IMR-90 (cell line): ENCODE results near the gene TP73. TPM values are rescaled to one million over a fixed set of nuclear protein-coding genes. Genes with fewer than 3 reads are reported as not detected.
A peak's percentile ranks its signal among the peaks of the same experiment; 100 is the strongest.

ENCODE experiments used
- ATAC-seq: fragments of 200-7000 bp; cut with Tn5 transposase; 2 replicates; pipeline ENCODE4 v1.9.1; 2020; ENCODE audit warnings: low read depth, mild to moderate bottlenecking, moderate library complexity
- Bru-seq: library from RNA; stranded (reverse); fragments of 400-500 nt; gene quantifications from one replicate; lab custom pipeline; 2021; lab: Mats Ljungman, UMichigan
- BruChase-seq, 2 experiments: library from RNA; stranded (reverse); fragments of 400-500 nt; gene quantifications; one replicate each; lab custom pipeline; 2021; lab: Mats Ljungman, UMichigan
- BruUV-seq: library from RNA; stranded (reverse); fragments of 400-500 nt; replicated peaks from 2 replicates; lab custom pipeline; 2021; lab: Mats Ljungman, UMichigan
- CTCF ChIA-PET: fragments of 300-600 bp; formaldehyde crosslinking; extraction: SDS; loops from one replicate; lab custom pipeline; 2021; ENCODE audit warnings: antibody characterized with exemption; lab: Yijun Ruan, JAX
- POLR2A ChIA-PET: fragments of 300-600 bp; sonication (Branson Sonifier 250); formaldehyde crosslinking; loops from one replicate; lab custom pipeline; 2022; ENCODE audit warnings: antibody characterized with exemption; ENCODE audit not compliant: unreplicated experiment; lab: Charles Lee
- DNase-seq: peaks from one replicate; pipeline ENCODE4 v3.0.0; 2013
- H2AFZ ChIP-seq: replicated peaks from 2 replicates; pipeline ENCODE3; 2013; ENCODE audit warnings: low read length, mild to moderate bottlenecking; ENCODE audit not compliant: poor library complexity
- H2AK5ac ChIP-seq: 2 replicates; pipeline ENCODE4 v1.6.1; 2013; ENCODE audit warnings: low read depth, low read length, inconsistent platforms
- H2AK9ac ChIP-seq: replicated peaks from 2 replicates; pipeline ENCODE3; 2013; ENCODE audit warnings: mild to moderate bottlenecking, low read depth, low read length, moderate library complexity; ENCODE audit not compliant: poor library complexity
- H2BK120ac ChIP-seq: 2 replicates; pipeline ENCODE4 v1.6.1; 2013; ENCODE audit warnings: low read depth, low read length, inconsistent platforms
- H2BK15ac ChIP-seq: 3 replicates; pipeline ENCODE4 v1.6.1; 2013; ENCODE audit warnings: low read depth, low read length, inconsistent platforms
- H2BK20ac ChIP-seq: 2 replicates; pipeline ENCODE4 v1.6.1; 2013; ENCODE audit warnings: low read depth, mild to moderate bottlenecking, inconsistent platforms, low read length, moderate library complexity
- H2BK5ac ChIP-seq: 2 replicates; pipeline ENCODE4 v1.6.1; 2013; ENCODE audit warnings: mild to moderate bottlenecking, low read depth, low read length, inconsistent platforms; ENCODE audit not compliant: poor library complexity, severe bottlenecking
- H3K14ac ChIP-seq: replicated peaks from 2 replicates; pipeline ENCODE4 v1.6.1; 2013; ENCODE audit warnings: low read depth, low read length, inconsistent platforms
- H3K18ac ChIP-seq: 2 replicates; pipeline ENCODE4 v1.6.1; 2013; ENCODE audit warnings: low read depth, low read length, control low read depth
- H3K23ac ChIP-seq: 2 replicates; pipeline ENCODE4 v1.6.1; 2013; ENCODE audit warnings: low read depth, low read length, inconsistent platforms
- H3K27ac ChIP-seq: 2 replicates; pipeline ENCODE4 v1.5.1; 2013; ENCODE audit warnings: mild to moderate bottlenecking, control low read depth, low read length; ENCODE audit not compliant: insufficient read depth
- H3K27me3 ChIP-seq: 2 replicates; pipeline ENCODE4 v1.6.1; 2013; ENCODE audit warnings: low read length; ENCODE audit not compliant: control insufficient read depth, insufficient read depth
- H3K36me3 ChIP-seq: 2 replicates; pipeline ENCODE4 v1.6.1; 2013; ENCODE audit warnings: low read length, mixed read lengths; ENCODE audit not compliant: control insufficient read depth, insufficient read depth
- H3K4ac ChIP-seq: 2 replicates; pipeline ENCODE4 v1.6.1; 2013; ENCODE audit warnings: low read depth, low read length, inconsistent platforms
- H3K4me1 ChIP-seq: 2 replicates; pipeline ENCODE4 v1.6.1; 2013; ENCODE audit warnings: low read length, mixed read lengths; ENCODE audit not compliant: control insufficient read depth, insufficient read depth
- H3K4me2 ChIP-seq: 2 replicates; pipeline ENCODE4 v1.6.1; 2013; ENCODE audit warnings: low read depth, mild to moderate bottlenecking, control low read depth, low read length, moderate library complexity
- H3K4me3 ChIP-seq: 2 replicates; pipeline ENCODE4 v1.5.1; 2013; ENCODE audit warnings: low read depth, mild to moderate bottlenecking, control low read depth, low read length, moderate library complexity; ENCODE audit not compliant: insufficient read depth
- H3K56ac ChIP-seq: 2 replicates; pipeline ENCODE4 v1.6.1; 2013; ENCODE audit warnings: low read length, inconsistent platforms; ENCODE audit not compliant: insufficient read depth; ENCODE audit errors: extremely low read depth
- H3K79me1 ChIP-seq, 2 experiments: 2 replicates each; pipeline ENCODE4 v1.6.1; 2013; ENCODE audit warnings: low read length in 2 of 2, inconsistent platforms in 1 of 2, low read depth in 1 of 2
- H3K9ac ChIP-seq: 2 replicates; pipeline ENCODE4 v1.6.1; 2013; ENCODE audit warnings: low read depth, low read length, control low read depth
- H3K9me1 ChIP-seq: 2 replicates; pipeline ENCODE4 v1.6.1; 2013; ENCODE audit warnings: low read length, inconsistent platforms; ENCODE audit not compliant: insufficient read depth
- H3K9me3 ChIP-seq: 2 replicates; pipeline ENCODE4 v1.6.1; 2013; ENCODE audit warnings: low read length; ENCODE audit not compliant: control insufficient read depth, insufficient read depth
- H4K20me1 ChIP-seq: 2 replicates; pipeline ENCODE4 v1.6.1; 2013; ENCODE audit warnings: low read length, inconsistent platforms; ENCODE audit not compliant: insufficient read depth
- H4K5ac ChIP-seq: 2 replicates; pipeline ENCODE4 v1.6.1; 2013; ENCODE audit warnings: mild to moderate bottlenecking, low read depth, low read length, control low read depth
- H4K8ac ChIP-seq, 2 experiments: 2 replicates each; pipeline ENCODE4 v1.6.1; 2013; ENCODE audit warnings: low read depth in 2 of 2, low read length in 2 of 2, control low read depth in 1 of 2, inconsistent platforms in 1 of 2
- H4K91ac ChIP-seq: 2 replicates; pipeline ENCODE4 v1.6.1; 2013; ENCODE audit warnings: low read depth, low read length, inconsistent platforms; ENCODE audit not compliant: insufficient read depth
- BHLHE40 ChIP-seq: fragments of 150-350 bp; IDR thresholded peaks from 2 replicates; pipeline ENCODE4 v1.6.1; 2016; ENCODE audit warnings: mild to moderate bottlenecking, low read depth, low read length
- CEBPB ChIP-seq: IDR thresholded peaks from 2 replicates; pipeline ENCODE4 v1.6.1; 2012; ENCODE audit warnings: low read depth, low read length, improper control_type of control experiment
- CHD1 ChIP-seq: IDR thresholded peaks from 2 replicates; pipeline ENCODE4 v1.6.1; 2012; ENCODE audit warnings: low read depth, low read length, improper control_type of control experiment
- FOS ChIP-seq: fragments of 150-350 bp; IDR thresholded peaks from 2 replicates; pipeline ENCODE4 v1.6.1; 2016; ENCODE audit warnings: low read depth, low read length
- MAFK ChIP-seq: IDR thresholded peaks from 2 replicates; pipeline ENCODE4 v1.6.1; 2012; ENCODE audit warnings: low read depth, low read length, improper control_type of control experiment
- MAZ ChIP-seq: IDR thresholded peaks from 2 replicates; pipeline ENCODE4 v1.6.1; 2012; ENCODE audit warnings: low read depth, mild to moderate bottlenecking, low read length, improper control_type of control experiment, moderate library complexity, borderline replicate concordance
- MXI1 ChIP-seq: IDR thresholded peaks from 2 replicates; pipeline ENCODE4 v1.6.1; 2012; ENCODE audit warnings: low read depth, mild to moderate bottlenecking, low read length, moderate library complexity, borderline replicate concordance
- NFE2L2 ChIP-seq: fragments of 150-350 bp; IDR thresholded peaks from 2 replicates; pipeline ENCODE4 v1.6.1; 2016; ENCODE audit warnings: low read depth, mild to moderate bottlenecking, low read length
- POLR2A ChIP-seq: IDR thresholded peaks from 2 replicates; pipeline ENCODE4 v1.6.1; 2012; ENCODE audit warnings: mild to moderate bottlenecking, low read depth, low read length
- RAD21 ChIP-seq: IDR thresholded peaks from 2 replicates; pipeline ENCODE4 v1.6.1; 2012; ENCODE audit warnings: low read length, improper control_type of control experiment
- RCOR1 ChIP-seq: IDR thresholded peaks from 2 replicates; pipeline ENCODE4 v1.6.1; 2012; ENCODE audit warnings: mild to moderate bottlenecking, low read length, improper control_type of control experiment; ENCODE audit not compliant: insufficient replicate concordance
- RFX5 ChIP-seq: IDR thresholded peaks from 2 replicates; pipeline ENCODE4 v1.8.0; 2012; ENCODE audit warnings: low read depth, mild to moderate bottlenecking, low read length, moderate library complexity
- SMC3 ChIP-seq: fragments of 150-350 bp; IDR thresholded peaks from 2 replicates; pipeline ENCODE4 v1.6.1; 2016; ENCODE audit warnings: low read depth, mild to moderate bottlenecking, antibody characterized with exemption, low read length, moderate library complexity
- WGBS, 2 experiments: methylation state at CpG; one replicate each; pipeline versions ENCODE4 v1.1.5 to v1.1.7; 2013; ENCODE audit warnings: missing lambda C conversion rate in 2 of 2; ENCODE audit not compliant: insufficient read length in 1 of 2; ENCODE audit errors: extremely low coverage in 2 of 2; 5-methylcytosine and 5-hydroxymethylcytosine counted together
- dilution Hi-C: fragments of 300-500 bp; cut with HindIII; formaldehyde crosslinking; loops from one replicate; pipeline ENCODE4 v1.14.3; 2018; ENCODE audit warnings: low sequenced_read_pairs; ENCODE audit not compliant: unreplicated experiment
- in situ Hi-C: fragments of 300-500 bp; cut with MboI; formaldehyde crosslinking; loops from 3 replicates; pipeline ENCODE4 v1.14.3; 2019; ENCODE audit warnings: low sequenced_read_pairs, inconsistent platforms, mixed read lengths
- intact Hi-C: fragments of 100-400 bp; cut with micrococcal nuclease; formaldehyde crosslinking; loops from 2 replicates; pipeline ENCODE4 v1.10.0; 2022
- long read RNA-seq: library from polyadenylated mRNA; unstranded; transcript quantifications from one replicate; pipeline ENCODE4 v2.0.0, GENCODE V29; 2021; ENCODE audit not compliant: unreplicated experiment
- polyA plus RNA-seq, 3 experiments: library from polyadenylated mRNA; depleted of rRNA; stranded (reverse); fragments of >200 nt; gene quantifications; 2 replicates each; pipeline ENCODE4 v1.2.3, GENCODE V29; 2012; ENCODE audit warnings: low replicate concordance in 1 of 3
- total RNA-seq: library from RNA; depleted of rRNA; stranded (reverse); fragments of >200 nt; gene quantifications from 2 replicates; pipeline ENCODE4 v1.2.3, GENCODE V29; 2012; rRNA removed
- TF ChIP-seq, protein P1 (sequence below): fragments of 150-350 bp; IDR thresholded peaks from 2 replicates; pipeline ENCODE4 v1.6.1; 2016; ENCODE audit warnings: low read depth, mild to moderate bottlenecking, low read length, moderate library complexity, borderline replicate concordance
- TF ChIP-seq, protein P2 (sequence below): fragments of 150-350 bp; IDR thresholded peaks from 2 replicates; pipeline ENCODE4 v1.6.1; 2017; ENCODE audit warnings: mild to moderate bottlenecking, antibody characterized with exemption, low read length, low read depth

TP73 gene
- total RNA-seq: not detected in 2 replicates
- polyA plus RNA-seq (2012; rRNA removed): 0.10 TPM in 1 of 2 replicates, not detected in the other
- 0.03 TPM in 1 of 2 replicates, not detected in the other for polyA plus RNA-seq (2012; cell fraction: cytosol; rRNA removed)
- polyA plus RNA-seq (2012; cell fraction: nucleus; rRNA removed; ENCODE audit: low replicate concordance): 0.10 and 0.16 TPM in 2 replicates
- Bru-seq, nascent RNA: percentile 5 among the genes with signal in this experiment
- percentile 3 among the genes with signal in this experiment for BruChase-seq, experiment 1, labeled RNA remaining after a 6-hour chase
- BruChase-seq, experiment 2, labeled RNA remaining after a 2-hour chase: percentile 7 among the genes with signal in this experiment
- long read RNA-seq: 0 reads

DNA sequence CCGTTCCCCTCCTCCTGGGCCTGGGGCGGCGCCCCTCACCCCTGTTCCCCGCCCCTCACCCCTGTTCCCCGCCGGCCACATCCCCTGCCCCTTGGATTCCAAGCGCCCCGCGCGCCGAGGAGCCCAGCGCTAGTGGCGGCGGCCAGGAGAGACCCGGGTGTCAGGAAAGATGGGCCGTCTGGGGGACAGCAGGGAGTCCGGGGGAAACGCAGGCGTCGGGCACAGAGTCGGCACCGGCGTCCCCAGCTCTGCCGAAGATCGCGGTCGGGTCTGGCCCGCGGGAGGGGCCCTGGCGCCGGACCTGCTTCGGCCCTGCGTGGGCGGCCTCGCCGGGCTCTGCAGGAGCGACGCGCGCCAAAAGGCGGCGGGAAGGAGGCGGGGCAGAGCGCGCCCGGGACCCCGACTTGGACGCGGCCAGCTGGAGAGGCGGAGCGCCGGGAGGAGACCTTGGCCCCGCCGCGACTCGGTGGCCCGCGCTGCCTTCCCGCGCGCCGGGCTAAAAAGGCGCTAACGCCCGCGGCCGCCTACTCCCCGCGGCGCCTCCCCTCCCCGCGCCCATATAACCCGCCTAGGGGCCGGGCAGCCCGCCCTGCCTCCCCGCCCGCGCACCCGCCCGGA lies at the start of gene TP73:
TP73 (plus strand) TSS at position 587 of the 618 bp plus-strand sequence. CDS start 29,850 bp downstream, outside the sequence.
- Histone ChIP-seq H2AK9ac (no peak within 1 kb of the TSS), H4K8ac (no peak within 1 kb of the TSS), H2BK120ac (no peak within 1 kb of the TSS), H3K9me3 (no peaks in the 10 kb centered on the region), H2AFZ (peak within 1 kb of the TSS; percentile 73), H2BK20ac (no peak within 1 kb of the TSS), H3K18ac (no peak within 1 kb of the TSS), H3K4me3 (no peak within 1 kb of the TSS; the same call in 1 of the 2 replicates), H3K4me2 (no peak within 1 kb of the TSS; the same call in 1 of the 2 replicates), H4K5ac (no peak within 1 kb of the TSS), H3K23ac (no peak within 1 kb of the TSS), H3K27me3 (peaks cover 59% of the 10 kb centered on the region), H3K4ac (no peak within 1 kb of the TSS), H3K27ac (no peak within 1 kb of the TSS), H4K20me1 (no peaks in the 10 kb centered on the region; the same call in 1 of the 2 replicates), H2AK5ac (no peak within 1 kb of the TSS), H2BK5ac (no peak within 1 kb of the TSS), H3K14ac (no peak within 1 kb of the TSS), H3K56ac (no peak within 1 kb of the TSS), H3K9me1 (no peaks in the 10 kb centered on the region), H4K91ac (no peak within 1 kb of the TSS), H3K36me3 (peaks cover 3% of the 10 kb centered on the region; the same call in 1 of the 2 replicates), H3K9ac (no peak within 1 kb of the TSS), H3K79me1 (peaks cover 4 to 10% of the 10 kb centered on the region in 2 experiments), H2BK15ac (no peak within 1 kb of the TSS), H3K4me1 (no peaks in the 10 kb centered on the region; the same call in 1 of the 2 replicates)
- dilution Hi-C loops (no loop called here), in situ Hi-C loops (no loop called here), intact Hi-C loops (no loop called here)
- ChIA-PET POLR2A (no interaction called here), CTCF (no interaction called here)
- no TSS peak for BruUV-seq
- DNase-seq (no peak), ATAC-seq (no peak)
- 0% methylated on average over 27 of the region's 80 CpGs; no CpG with 5 or more reads in 1 of the 2 experiments for WGBS, 2 experiments
- TF ChIP-seq MXI1 (no peak), CEBPB (no peak), MAFK (no peak), RFX5 (no peak), POLR2A (no peak), MAZ (no peak), RAD21 (no peak), BHLHE40 (no peak), FOS (no peak), NFE2L2 (no peak), RCOR1 (no peak), CHD1 (no peak), SMC3 (no peak)
- TF ChIP-seq, protein P1, sequence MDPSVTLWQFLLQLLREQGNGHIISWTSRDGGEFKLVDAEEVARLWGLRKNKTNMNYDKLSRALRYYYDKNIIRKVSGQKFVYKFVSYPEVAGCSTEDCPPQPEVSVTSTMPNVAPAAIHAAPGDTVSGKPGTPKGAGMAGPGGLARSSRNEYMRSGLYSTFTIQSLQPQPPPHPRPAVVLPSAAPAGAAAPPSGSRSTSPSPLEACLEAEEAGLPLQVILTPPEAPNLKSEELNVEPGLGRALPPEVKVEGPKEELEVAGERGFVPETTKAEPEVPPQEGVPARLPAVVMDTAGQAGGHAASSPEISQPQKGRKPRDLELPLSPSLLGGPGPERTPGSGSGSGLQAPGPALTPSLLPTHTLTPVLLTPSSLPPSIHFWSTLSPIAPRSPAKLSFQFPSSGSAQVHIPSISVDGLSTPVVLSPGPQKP: no peak
- TF ChIP-seq, protein P2, sequence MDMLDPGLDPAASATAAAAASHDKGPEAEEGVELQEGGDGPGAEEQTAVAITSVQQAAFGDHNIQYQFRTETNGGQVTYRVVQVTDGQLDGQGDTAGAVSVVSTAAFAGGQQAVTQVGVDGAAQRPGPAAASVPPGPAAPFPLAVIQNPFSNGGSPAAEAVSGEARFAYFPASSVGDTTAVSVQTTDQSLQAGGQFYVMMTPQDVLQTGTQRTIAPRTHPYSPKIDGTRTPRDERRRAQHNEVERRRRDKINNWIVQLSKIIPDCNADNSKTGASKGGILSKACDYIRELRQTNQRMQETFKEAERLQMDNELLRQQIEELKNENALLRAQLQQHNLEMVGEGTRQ: no peak
